D721Med (cell line): ENCODE results near the gene STAC2.
A peak's percentile ranks its signal among the peaks of the same experiment; 100 is the strongest.

ENCODE experiments used
- DNase-seq: peaks from one replicate; pipeline ENCODE4 v3.0.0; 2011; ENCODE audit warnings: low spot score; ENCODE audit not compliant: insufficient read length
- FAIRE-seq: peaks from 2 replicates; lab custom pipeline; 2011; peaks lifted over from hg19 to GRCh38; lab: Jason Lieb, UNC
- TF ChIP-seq, protein P1 (sequence below): IDR thresholded peaks from 2 replicates; pipeline ENCODE4 v1.5.1; 2012; ENCODE audit warnings: mild to moderate bottlenecking, control low read depth; ENCODE audit not compliant: insufficient read depth; ENCODE audit errors: missing control alignments

The STAC2 gene

DNA sequence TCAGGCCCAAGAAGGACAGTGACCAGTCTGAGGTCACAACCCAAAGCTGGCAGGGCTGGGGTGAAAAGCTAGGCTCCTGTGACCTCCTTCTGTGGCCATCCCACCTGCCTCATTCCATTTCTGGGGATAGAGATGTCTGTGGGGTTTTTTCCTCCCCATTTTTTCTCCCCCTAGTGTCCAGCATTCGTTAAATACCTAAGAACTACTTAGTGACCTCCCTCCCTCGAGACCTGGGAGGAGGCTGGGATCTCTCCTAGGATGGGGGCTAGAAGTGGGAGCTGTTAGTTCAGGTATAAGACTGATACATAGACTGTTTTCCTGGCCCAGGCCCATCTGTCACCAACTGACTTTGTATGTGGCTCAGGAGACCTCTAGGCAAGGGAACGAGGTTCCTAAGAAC lies 20.5 kb upstream of the STAC2 start:
- DNase-seq (no peak), FAIRE-seq (no peak)

DNA sequence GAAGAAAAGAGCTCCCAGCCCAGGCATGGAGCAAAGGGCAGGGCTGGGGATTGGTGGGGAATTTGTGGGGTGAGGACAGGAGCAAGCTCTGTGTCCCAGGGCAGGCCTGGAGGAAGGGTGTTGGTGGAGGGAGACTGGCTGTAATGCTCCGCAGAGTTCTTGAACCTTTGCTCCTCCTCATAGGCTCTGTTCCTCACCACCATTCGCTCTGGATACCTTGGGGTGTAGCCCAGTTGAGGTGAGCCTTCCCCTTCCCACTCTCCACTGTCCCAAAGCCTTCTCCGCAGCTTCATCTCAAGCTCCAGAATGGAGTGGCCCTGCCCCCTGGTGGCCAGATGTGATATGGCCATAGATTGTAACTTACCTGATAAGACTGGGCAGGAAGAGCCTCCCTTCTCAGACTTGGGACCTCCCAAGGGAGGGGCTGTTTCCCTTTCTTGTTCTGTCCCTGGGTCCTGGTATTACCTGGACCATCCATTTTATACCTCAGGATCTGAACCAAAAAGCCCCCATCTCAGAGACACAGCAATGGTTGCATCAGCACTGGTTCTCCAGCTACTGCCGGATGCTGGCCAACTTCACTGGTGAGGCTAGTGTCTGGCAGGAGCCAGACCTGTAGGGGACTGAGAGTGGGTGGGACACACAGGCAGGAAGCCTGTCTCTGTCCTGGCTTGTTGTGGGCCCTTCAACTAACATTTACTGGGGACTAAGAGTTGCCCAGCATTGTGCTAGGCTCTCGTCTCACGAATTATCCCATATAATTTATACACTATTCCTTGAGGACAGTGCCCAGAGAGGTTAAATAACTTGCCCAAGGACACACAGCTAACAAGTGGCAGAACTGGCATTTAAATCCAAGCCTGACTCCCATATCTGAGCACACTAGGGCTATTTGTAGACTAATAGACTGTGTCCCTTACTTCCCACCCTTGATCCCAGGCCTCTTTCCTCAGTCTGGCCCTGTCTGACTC lies 19.1 kb upstream of the STAC2 start:
- TF ChIP-seq, protein P1, sequence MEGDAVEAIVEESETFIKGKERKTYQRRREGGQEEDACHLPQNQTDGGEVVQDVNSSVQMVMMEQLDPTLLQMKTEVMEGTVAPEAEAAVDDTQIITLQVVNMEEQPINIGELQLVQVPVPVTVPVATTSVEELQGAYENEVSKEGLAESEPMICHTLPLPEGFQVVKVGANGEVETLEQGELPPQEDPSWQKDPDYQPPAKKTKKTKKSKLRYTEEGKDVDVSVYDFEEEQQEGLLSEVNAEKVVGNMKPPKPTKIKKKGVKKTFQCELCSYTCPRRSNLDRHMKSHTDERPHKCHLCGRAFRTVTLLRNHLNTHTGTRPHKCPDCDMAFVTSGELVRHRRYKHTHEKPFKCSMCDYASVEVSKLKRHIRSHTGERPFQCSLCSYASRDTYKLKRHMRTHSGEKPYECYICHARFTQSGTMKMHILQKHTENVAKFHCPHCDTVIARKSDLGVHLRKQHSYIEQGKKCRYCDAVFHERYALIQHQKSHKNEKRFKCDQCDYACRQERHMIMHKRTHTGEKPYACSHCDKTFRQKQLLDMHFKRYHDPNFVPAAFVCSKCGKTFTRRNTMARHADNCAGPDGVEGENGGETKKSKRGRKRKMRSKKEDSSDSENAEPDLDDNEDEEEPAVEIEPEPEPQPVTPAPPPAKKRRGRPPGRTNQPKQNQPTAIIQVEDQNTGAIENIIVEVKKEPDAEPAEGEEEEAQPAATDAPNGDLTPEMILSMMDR, result peak; percentile 99
- FAIRE-seq (peak; percentile 80), DNase-seq (peak; percentile 73)

More for the DNA sequence above, 20.5 kb upstream of the STAC2 start:
- TF ChIP-seq, protein P1, result no peak

DNA sequence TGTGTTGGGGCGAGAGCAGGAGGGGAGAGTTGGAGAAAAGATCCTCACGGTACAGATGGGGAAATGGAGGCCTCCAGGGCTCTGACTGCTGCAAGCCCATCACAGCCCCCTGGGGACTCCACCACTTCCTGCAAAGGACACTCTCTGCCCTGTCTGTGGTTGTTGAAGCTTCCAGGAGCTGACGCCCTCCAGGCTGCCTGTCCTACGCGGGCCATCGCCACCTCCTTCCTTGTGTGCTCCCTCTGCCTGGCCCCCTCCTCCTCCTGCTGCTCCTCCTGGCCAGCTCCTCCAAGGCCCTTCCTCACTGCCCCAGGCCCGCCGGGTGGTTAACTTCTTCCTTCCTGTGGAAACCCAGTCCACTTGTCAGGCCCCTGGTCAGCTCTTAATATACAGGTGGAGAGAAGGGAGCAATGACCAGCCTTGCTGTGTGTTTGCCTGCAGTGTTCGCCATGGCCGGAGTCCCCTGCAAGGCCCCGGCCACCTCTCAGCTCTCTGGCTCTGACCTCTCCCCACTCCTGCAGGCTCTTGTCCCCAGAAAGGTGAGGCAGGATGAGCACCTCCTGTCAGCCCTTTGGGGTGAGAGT lies 18.4 kb upstream of the STAC2 start:
- DNase-seq (no peak), FAIRE-seq (no peak)
- TF ChIP-seq, protein P1, result no peak

DNA sequence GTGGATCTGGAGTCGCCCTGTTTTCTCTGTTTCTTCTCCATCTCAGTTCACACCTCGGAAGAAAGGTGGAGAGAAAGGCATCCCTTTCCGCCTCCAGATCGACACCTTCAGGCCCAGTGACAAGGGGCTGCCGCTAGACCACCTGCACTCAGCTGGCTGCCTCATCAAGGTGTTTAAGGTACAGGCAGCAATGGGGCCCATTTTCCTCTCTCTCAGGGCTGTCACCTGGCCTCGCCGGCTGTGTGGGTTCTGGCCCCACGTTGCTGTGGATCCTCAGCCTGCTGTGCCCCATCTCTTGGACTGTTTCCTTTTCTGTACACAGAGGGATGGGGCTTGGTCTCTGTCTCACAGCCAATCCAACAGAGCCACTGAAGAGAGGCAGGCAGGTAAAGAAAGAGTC lies 17.4 kb upstream of the STAC2 start:
- TF ChIP-seq, protein P1, result no peak
- no peak for FAIRE-seq
- DNase-seq, result no peak

DNA sequence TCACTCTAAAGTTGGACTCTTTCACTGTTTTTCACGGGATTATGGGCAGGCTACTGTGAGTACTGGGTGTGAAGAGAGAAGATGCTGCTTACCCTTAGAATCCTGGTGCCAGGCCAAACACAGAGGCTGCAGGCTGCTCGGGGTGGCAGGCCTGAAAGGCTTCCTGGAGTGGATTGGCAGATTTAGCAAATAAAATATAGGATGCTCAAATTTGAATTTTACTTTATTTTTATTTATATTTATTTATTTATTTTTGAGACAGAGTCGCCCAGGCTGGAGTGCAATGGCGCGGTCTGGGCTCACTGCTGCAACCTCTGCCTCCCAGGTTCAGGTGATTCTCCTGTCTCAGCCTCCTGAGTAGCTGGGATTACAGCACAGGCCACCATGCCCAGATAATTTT lies 14.9 kb upstream of the STAC2 start:
- no peak for FAIRE-seq
- TF ChIP-seq, protein P1, result no peak
- no peak for DNase-seq

DNA sequence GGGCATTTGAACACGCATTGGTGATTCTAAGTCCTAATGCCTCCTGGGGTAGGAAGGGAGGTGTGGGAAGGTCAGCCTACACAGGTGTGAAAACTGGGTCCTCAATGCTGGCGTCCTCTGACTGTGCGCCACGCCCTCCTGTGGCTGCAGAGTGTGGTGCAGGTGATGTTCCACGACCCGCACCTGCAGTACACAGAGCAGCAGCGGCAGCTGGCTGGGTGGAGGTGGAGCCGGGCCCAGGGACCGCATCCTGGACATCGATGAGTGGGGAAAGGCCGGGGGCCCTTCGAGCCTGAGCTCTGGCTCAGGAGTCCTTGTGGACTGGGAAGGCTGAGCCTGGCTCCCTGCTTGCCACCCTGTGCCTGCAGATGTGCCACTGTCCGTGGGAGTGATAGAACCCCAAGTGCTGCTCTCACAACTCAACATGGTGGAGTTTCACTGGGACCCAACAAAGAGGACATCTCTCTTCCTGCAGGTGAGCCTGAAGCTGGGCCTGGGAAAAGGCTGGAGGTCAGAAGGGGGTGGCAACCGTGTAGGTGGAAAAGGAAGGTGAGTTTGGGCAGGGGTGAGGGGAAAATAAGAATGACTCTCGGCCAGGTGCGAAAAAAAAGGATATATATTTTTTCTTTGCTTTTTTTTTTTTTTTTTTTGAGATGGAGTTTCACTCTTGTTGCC lies 14.0 kb upstream of the STAC2 start:
- FAIRE-seq, result no peak
- peak; percentile 78 for DNase-seq
- TF ChIP-seq, protein P1, result peak; percentile 66
